HT1080 (cell line): Measurements from ENCODE around the gene LRRC8E. TPM values are rescaled to one million over a fixed set of nuclear protein-coding genes. Genes with fewer than 3 reads are reported as not detected.
"Not testable (repeated sequence)": the region's sequence is repeated elsewhere in the genome, so short reads cannot be mapped to it uniquely, and the experiment has no call there.

ENCODE experiments used
- DNase-seq: peaks from one replicate; pipeline ENCODE4 v3.0.0-alpha.2; 2015; ENCODE audit warnings: low read depth
- total RNA-seq: library from RNA; depleted of rRNA; stranded (reverse); fragments of >200 nt; shearing (Covaris generic); gene quantifications from 2 replicates; pipeline ENCODE4 v1.2.3, GENCODE V29; 2014

Gene LRRC8E
- total RNA-seq, 1 experiment from 2014 or later: 11.7 TPM

DNA sequence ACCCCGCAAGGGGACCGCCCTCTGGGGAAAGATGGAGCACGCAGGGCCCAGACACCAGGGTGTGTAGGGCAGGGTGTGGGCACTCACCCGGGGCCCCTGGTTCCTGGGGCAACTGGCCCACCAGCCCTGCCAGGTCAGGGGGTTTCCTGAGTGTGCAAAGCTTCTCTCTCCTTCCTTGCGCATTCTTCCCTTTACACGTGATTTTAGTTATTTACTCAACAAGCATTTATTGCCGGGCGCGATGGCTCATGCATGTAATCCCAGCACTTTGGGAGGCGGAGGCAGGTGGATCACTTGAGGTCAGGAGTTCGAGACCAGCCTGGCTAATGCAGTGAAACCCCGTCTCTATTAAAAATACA, 34.6 kb upstream of the LRRC8E start:
- no peak for DNase-seq

DNA sequence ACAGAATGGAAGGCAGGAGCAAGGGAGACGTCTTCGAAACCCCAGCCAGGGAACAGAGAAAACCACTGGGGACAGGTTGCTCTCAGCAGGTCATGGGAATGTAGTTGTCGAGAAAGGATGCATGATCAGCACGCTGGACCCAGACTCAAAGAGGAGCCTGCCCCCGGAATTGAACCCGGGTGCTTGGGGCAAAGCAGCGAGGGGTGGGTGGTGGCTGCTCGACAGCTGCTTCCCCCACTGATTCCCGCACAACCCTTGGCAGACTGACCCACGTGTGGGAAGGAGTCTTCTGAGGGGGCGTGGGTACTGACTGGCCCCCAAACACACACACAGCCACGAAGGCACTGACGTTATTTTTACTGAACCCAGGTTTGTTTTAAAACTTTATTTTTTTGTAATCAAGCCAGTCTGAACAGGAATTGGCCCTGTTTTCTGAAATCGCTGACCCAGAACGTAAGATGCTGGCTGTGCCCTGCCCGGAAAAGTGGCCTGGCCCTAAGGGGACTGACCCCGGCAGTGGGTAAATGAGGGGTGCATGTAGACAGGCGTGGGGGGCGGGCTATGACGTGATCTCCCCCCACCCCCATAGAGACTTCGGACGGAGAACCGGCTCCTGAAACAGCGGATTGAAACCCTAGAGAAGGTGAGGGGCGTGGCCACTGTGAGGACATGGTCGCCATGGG, 32.7 kb upstream of the LRRC8E start:
- DNase-seq: no peak

GRCh38 chr19:7856109-7856591, 32.2 kb upstream of the LRRC8E start:
- DNase-seq: no peak

GRCh38 chr19:7856679-7857663, 31.3 kb upstream of the LRRC8E start:
- DNase-seq: no peak

DNA sequence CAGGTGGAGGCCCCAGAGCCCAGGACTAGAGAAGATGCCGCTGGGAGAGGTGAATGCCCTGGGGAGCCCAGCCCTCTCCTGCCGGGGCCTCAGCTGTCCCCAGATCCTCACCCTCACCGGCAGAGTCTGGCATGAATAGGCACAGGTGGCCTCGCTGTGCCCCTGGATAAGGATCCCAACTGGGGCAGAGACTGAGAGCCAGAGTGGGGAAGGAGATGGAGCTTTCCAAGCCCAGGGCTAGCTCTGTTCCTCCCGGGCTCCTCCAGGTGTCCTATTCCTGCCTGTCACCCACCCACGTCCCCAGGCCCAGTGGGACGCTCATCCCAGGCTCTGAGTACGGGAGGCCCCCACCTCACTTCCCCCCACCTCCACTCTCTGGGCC, 30.6 kb upstream of the LRRC8E start:
- DNase-seq: no peak

- no peak for DNase-seq
Measured at GRCh38 chr19:7858109-7858770, 30.1 kb upstream of the LRRC8E start.

DNA sequence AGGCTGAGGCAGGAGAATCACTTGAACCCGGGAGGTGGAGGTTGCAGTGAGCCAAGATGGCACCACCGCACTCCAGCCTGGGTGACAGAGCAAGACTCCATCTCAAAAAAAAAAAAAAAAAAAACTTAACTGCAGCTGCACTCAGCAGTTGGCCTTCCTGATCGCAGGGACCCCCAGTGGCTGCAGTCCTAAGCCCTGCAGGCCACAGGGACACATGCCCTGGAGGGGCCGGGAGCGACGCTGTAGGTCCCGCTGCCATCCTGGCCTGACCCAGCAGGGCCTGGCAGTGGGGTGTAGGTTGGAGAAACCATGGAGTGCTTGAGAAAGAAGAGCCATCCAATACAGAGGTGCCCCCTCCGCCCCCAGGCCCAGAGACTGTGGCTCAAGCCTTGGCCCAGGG, 29.2 kb upstream of the LRRC8E start:
- DNase-seq: not testable (repeated sequence)

DNA sequence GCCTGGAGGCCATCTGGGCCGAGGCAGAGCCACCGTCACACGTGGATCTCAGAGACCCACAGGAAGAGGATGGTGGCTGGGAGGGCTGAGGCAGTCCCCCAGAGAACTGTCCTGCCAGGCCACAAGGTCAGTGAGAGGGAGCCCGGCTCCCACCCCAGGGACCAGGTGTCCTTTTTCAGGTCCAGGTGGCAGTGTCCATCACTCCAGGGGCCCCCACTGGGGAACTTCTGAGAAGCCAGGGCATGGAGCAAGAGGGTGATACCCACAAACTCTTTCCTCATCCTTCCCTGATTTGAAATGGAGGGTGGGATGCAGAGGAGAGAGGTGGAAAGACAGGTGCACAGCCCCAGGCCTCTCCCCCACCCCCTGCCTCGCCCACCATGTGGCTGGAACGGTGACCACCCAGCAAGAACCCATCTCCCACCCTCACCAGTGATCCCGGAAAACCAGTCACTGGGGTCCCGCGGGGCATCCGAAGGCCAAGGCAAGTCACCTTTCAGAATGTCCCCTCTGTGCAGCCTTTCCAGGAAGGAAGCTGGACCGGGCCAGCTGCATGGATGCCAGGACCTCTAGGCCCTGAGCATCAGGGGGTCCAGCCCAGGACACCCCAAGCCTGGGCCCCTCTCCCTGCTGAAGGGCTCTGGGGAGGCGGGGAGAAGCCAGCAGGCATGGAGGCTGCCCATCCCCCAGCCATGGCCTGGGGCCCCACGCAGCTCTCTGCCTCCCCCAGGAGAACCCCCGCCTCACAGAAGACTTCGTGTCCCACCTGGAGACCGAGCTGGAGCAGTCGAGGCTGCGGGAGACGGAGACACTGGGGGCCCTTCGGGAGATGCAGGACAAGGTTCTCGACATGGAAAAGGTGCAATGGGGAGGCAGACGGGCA, 28.2 kb upstream of the LRRC8E start:
- no peak for DNase-seq

DNA sequence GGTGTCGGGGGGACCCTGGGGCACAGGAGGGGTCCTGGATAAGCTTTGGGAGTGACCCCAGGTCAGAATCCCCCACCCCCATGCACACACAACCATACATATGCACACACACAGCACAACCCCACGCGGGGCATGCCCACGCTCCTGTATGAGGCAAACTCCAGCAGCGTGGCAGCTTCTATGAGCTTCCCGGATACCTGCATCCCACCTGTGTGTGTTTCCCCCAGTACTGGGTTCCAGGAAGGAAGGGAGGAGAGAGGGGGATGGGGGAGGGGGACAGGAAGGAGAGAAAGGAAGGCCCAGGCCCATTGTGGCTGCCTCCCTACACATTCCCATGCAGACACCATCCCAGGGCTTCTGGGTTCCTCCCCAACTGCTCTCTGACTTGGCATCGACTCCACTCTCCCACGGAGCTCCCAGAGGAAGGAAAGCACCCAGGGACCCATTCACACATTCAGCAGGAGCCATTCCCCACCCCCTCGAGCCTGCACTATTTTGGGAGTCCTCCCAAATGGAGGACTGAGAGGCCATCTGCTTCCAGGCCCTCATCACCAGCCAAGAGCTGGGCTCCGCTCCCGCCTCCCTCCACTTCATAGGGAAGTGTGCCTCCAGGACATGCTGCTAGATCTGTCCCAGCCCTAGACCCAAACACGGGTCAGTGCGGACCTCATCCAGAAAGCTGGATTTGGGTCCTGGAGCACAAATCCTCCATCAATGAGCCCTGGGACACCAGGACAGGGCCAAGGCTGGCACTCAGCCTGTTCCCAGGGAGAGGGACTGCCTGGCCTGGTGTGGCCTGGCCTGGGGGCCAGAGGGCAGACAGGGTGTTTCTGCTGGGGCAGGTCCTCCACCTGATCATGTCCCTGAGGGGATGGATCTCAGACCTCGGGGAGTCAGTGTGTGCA, 27.3 kb upstream of the LRRC8E start:
- no peak for DNase-seq

- DNase-seq: no peak
Measured at GRCh38 chr19:7861619-7862412, 26.5 kb upstream of the LRRC8E start.

DNA sequence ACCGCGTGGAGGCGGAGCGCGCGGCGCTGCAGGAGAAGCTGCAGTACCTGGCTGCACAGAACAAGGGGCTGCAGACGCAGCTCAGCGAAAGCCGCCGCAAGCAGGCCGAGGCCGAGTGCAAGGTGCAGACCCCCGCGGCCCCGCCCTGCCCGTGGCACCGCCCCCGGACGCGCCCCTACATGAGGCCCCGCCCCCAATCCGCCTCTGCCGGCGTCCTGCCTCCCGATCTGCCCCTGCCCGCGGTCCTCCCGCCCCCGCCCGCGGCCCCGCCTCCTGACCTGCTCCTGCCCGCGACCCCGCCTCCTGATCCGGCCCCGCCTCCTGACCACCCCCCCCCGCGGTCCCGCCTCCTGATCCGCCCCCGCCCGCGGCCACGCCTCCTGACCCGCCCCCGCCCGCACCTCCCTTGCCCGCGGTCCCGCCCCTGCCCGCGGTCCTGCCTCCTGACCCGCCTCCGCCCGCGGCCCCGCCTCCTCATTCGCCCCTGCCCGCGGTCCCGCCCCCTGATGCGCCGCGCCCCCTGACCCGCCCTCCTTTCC, 25.8 kb upstream of the LRRC8E start:
- no peak for DNase-seq

GRCh38 chr19:7863157-7863970, 24.9 kb upstream of the LRRC8E start:
- no peak for DNase-seq

- DNase-seq: no peak
Measured at GRCh38 chr19:7863971-7864689, 24.2 kb upstream of the LRRC8E start.

- no peak for DNase-seq
Measured at GRCh38 chr19:7864690-7865074, 23.6 kb upstream of the LRRC8E start.

DNA sequence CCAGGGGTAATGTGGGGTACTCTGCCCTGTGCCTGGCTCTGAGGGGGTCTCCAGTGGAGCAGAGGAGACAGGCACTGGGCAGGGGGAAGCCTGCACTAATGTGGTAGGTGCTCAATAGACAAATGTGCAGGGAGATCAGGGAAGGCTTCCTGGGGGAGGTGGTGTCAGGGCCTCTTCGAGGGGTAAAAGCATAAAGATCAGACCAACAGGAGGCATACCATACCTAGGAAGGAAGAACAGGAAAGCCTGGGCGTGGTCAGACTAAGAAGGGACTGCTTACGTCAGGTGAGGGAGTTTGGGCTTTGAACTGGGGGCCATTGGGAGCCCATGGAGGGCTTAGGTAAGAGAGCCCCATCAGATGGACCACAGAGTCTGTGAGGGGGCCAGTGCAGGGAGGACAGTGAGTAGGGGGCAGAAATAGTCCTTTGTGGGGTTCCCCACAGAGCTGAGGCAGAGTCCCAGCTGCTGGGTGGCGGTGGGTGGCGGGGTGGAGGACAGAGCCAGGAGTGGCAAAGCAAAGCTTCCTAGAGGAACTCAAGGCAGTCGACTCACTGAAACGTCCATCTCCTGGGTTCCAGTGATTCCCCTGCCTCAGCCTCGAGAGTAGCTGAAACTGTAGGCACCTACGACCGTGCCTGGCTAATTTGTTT, 22.9 kb upstream of the LRRC8E start:
- no peak for DNase-seq

DNA sequence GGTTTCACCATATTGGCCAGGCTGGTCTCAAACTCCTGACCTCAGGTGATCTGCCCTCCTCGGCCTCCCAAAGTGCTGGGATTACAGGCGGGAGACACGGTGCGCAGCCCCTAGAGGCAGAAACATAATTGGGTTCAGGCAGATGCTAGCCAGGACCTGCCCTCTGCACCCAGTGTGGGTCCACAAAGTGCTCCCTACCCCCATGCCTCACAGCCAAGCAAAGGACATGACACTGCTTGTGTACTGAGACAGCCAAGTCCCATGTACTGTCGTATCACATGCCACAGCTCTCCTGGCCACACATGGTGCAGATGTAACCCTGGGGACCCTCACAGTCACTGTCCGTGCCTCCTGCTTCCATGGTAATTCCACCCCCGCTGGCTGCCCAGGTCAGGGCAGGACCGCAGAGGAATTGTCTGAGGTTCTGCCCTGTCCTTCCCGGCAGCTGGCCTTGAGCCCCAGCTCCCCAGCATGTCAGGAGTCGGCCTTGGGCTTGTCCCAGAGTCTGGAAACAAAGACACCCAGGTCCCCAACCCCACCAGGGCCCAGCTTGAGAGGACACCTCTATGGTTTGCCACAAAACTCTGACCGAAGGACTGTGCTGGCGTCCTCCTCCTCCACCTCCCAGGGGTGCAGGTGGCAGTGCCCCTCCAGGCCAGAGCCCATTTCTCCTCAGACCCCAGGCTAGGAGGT, 21.8 kb upstream of the LRRC8E start:
- DNase-seq: no peak
